Stimulated activated CD4-positive, alpha-beta T cell treated with anti-CD3 and anti-CD28 coated beads, Interleukin-1b, Interleukin-23, amount 100 ng/mL, for 24 hours (primary cell): ENCODE data around the gene F5.

Experiments used
- DNase-seq, 4 experiments: peaks; one replicate each; pipeline ENCODE4 v3.0.0-alpha.2; 2020; ENCODE audit warnings: low read depth in 4 of 4, low spot score in 1 of 4

Gene F5

DNA sequence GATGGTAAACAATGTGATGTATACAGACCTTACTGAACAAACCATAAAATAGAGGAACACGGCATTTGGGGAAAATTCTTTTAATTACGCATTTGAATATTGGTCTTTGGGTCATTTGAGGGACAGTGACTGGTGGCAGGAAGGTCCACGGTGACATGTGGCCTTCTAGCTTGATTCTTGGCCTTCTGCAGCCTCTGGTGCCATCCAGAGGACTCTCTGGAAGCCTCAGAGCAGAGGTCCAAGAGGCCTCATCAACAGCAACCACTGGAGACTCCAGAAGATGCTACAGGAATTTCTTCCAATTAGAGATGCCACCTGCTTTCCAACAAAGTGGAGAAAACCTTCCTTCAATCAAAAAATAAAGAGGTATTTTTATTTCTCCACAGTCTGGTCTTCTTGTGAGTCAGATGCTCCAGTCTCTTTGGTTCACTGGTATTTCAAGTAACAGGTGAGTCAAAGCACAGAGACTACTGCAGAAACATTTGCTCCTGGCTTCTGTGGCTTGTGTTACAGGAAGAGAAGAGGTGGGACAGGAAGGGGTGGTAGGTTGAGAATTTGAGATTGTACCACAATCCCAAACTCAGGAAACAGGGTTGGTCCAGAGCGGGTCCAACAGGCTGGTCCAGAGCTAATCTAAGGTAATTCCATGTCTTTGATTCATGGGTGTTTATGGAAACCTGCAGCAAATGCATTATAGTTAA, 2.7 kb upstream of the F5 start:
- no peak for DNase-seq

DNA sequence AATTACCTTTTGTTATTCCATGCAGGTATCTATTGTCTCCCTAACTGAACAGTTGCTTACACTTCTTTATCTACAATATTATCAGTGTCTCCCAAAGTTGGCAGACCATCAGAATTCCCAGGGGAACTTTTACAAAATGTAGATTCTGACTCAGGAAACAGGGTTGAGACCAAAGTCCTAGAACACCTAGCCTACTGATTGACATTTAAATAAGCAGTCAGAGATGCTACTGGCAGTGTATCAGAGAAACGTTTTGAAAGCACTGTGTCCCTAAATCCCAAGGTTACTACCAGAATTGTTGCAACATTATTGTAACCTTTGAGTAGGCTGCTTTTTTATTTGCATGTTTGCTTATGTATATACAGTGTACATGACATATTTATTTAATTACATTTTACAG, 1.8 kb upstream of the F5 start:
- DNase-seq: no peak

DNA sequence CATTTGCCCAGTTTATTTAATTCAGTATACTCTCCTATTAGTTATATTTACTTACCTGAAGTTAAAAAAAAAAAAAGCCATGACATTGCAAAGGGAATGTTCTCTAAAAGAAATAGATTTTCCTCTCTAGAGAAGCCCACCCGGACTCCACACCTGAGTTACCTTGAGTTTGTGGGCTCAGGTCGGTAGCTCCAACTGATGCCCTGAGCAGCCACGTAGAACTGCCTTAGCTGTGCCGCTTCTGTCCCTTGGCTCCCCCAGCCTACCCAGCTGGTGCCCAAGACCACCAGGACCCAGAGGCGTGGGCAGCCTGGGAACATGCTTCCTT, 250 bp downstream of the F5 start:
- DNase-seq: no peak

DNA sequence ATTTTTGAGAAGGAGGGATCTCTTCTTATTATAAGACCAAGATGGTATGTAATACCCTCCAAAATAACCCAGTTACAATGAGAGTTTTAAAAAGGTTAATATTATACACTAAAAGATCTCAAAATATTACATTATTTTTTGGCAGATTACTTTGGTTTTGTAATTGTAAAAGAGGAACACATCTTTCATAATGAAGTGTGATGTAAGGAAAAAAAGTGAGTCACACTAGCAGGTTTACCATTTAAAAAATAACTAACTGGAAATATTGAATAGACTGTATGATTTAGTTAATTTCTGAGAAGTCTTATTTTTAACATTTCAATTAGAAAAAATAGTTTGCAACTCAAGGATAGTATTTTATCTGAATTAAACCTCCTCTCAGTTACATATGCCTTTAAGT, 1.1 kb downstream of the F5 start:
- no peak for DNase-seq

DNA sequence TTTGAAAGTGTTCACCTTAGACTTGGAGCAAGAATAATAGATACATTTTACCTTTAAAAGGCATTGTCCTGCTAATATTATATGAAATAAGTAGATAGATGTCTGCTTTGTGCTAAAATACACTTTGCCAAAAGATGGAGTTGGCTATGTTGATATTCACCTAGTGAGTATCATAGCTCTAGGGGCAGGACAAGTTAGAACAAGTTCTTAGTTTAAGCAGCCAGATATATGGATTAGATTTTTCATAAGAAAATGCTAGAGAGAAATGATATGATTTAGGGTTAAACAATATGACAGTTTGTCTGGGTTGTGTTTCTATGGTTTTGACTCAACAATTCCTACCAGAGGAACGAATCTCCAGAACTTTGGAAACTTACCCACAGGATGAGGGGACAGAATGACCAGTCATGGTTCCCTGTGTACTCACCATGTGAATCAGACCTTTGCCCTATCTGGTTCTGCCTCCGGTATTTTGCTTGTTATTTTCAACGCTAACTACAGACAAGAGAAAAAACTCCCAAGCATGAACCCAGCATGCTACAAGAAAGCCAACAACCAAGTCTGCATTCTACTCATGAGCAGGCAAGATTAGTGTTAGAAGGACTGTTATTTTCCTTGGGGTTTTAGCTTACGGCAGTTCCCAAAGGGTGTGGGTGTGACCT, 1.7 kb downstream of the F5 start:
- no peak for DNase-seq

DNA sequence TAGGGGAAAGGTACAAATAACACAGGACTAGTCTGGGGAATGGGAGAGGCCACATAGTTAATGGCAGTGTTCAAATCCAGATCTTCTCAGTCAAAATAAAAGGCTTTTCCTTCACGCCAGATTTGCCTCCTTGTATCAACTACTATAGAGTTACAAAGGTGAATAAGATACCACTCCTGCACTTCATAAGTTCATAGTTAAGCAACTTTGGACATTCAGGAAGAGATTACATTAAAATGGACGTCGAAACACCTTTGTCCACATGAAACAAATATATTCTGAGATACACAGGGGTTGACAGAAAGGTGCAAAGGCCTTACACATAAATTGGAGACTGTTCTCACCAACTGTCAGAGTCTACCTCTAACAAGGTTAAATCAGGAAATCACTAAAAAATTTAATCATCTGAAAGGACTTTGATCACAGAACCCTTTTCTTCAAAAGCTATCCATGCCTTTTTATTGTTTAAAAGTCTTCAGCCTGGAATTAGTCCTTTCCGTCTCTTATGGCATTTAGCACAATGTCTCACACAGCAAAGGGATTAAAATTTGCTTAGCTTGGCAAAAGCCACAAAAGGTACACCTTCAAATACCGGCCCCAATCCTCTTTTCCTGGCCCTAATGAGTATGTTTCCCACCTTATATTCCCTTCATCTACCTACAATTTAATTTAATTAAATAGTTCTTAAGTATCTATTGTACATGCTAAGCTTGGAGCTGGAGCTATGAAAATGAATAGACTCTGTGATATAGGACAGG, 8.1 kb downstream of the F5 start:
- no peak for DNase-seq

DNA sequence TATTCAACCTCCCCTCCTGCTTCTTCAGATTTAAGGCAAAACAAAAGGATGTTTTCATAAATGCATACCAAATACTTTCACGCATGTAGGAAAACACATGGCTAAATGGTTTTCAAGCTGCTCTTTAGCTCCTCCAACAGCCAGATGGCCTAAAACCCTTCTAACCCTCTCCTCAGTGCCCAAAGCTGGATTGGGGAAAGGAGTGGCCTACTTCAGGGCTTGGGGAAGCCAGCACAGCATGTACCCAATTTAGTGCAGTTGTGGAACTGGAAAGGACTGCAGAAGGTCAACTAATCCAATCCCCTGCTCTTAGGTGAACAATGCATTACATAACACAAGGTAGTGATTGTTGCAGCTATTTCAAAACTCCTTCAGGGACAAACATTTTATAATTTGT, 9.3 kb downstream of the F5 start:
- DNase-seq: no peak

DNA sequence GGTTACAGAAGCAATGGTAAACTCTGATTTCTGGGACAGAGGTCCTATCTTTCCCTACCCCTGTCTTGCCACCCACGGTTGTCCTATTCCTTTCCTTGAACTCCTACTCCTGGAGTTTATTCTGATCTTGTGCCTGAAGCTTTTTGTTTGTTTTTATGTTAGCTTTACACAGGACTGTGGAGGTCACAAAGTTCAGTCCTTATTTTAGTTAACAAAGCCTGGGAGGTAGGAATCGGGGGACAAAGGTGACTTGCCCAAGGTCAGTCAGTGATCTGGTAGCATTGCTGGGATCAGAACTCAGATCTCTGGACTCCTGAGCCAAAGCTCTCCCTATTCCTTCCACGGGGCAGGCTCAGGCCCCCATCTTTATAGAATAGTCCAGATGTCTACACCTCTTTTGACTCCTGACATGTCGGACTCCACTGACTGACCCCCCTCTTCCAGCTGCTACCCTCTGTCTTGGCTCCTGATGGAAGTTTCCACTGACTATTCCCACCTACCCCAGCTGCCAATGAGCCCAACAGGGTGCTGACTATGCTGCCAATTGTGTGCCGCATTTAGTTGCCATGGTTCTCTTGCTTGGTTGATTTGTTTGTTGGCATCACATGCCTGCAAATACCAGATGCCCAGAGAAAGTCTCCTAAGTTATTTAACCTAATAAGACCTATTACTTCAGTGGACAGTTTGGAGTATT, 9.9 kb downstream of the F5 start:
- no peak for DNase-seq

DNA sequence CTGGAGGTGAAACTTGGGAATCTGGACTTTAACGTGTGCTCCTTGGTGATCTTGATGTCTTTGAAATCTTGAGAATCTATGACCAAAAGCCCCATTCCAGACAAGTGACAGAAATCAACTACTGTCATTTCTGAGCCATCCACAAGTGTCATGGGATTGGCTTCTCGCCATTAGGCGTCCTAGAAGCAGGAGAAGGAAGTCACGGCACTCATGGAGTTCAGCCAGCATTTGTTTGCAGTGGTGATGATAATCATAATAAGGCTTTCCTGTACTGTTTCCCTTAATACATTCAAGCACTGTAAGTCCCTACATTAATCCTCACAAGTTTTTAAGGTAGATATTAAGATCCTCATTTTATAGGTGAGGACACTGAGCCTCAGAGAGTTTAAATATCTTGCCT, 11.9 kb downstream of the F5 start:
- no peak for DNase-seq

DNA sequence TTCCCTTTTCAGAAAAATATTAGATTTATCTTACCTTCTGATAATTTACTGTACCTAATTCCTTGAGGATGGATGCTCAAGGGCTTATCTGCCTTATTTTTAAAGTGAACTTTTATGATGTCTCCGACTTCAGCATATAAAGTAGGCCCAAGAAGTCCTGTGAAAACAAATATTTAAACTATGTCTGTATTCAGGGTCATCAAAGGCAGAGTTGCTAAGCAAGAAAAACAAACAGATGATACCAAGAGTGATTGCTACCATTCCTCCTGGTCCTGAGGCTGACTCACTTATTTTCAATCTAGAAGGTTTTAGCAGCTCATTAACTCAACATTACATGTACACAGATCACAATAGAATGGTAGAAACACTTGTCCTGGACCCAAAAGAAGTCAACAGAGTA, 14.1 kb downstream of the F5 start:
- DNase-seq: no peak

DNA sequence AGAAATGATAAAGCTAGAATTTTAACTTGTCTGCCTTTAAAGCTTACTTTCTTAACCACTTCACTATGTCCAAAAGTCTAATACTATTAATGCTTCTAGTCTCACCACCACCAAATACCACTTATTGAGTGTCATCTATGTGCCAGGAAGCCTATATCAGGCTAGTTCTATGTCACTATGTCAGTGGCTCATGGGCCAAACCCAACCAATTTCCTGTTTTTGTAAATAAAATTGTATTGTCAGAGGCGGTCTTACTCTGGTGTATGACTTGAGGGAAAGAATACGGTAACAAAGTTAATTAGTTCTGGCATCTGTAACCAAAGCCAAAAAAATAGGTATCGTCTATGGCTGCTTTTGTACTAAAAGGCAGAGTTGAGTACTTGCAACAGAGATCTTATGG, 14.8 kb downstream of the F5 start:
- no peak for DNase-seq

DNA sequence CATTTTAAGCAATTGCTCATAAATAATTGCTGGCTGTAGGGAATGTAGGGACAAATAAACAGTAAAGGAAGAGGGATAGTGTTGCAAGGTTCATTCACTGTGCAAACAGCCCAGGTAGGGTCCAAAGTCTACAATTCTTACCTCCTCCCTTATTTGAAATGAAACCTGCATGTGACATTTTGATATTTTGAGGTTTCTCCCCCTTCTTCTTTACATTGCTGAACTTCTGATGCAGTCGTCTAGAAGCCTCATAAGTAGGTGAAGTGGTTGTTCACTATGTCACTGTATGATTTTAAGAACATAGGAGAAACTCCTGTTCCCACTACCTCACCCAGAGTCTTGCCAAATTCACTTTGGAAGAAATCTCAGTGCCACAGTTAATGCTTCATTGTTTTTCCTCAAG, 16.1 kb downstream of the F5 start:
- no peak for DNase-seq

DNA sequence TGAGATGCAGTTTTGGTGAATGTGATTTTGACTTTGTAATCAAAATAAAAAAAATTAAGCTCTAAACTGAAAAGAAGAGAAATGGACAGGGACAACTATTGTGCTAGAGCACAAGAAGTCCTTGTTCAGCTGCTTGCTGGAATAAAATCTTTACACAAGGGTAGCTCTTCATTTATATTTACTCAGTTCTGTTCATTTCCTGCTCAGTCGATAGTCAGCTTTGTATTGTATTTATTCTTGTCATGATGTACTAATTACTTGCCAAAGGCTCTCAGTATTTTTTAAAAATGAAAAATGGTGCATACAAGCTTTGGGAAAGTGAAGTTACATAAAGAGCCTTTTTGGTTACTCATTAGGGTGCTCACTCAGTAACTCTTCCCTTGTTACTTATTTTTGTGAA, 17.8 kb downstream of the F5 start:
- DNase-seq: no peak

DNA sequence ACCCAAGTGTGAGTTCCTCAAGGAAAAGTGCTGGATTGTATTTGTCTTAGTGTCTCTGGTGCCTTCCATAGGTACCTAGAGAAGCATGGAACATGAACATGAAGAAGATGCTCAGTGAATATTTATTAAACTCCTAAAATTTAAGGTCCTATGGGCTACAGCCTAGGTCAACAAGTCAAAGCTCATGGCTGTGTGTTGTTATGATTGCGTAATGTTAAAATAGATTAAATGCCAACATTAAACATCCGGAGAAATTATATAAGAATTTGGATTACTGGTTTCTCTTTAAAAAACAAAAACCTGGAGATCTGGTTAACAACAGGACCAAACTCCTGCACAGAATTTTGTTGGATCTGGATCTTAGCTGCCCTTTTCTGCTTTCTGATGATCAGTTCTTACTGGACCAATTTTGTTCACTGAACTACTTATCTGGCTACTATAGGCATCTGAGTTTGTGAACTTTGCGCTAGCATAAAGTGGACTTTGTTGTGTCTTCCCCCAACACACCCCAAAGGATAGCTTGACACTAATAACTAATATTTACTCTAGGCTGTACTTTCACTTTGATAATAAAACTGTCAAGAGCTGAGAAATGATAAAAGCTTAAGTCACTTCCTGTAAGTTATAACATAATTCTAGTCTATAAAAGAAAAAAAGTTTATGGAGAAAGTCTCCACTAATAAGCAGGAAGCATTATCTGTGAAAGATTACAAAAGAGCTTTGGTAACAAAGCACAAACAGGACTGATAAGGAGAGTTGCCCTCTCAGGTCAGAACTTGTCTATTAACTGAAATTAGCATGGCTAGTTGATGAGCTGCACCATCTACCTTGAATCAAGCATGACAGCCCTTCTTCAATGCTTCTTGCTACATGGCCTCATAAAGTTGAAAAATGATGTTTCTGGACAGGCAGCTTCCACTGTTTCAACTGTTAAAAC, 20.7 kb downstream of the F5 start:
- no peak for DNase-seq

DNA sequence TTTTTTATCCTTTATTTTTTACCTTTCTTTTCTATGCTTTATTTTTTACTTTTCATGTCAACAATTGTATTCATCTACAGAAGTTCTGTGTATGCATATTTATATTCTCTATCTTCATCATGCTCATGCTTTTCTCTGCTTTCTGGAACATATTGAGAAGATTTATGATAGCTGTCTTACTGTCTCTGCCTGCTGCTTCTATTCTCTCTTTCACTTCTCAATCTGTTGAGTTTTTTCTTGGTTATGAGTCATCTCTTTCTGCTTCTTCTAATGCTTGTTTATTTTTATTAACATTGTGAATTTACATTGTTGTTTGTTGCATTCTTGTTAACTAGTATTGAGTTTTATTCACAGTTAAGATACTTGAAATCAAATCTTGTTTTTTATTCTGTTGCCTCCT, 22.6 kb downstream of the F5 start:
- no peak for DNase-seq

DNA sequence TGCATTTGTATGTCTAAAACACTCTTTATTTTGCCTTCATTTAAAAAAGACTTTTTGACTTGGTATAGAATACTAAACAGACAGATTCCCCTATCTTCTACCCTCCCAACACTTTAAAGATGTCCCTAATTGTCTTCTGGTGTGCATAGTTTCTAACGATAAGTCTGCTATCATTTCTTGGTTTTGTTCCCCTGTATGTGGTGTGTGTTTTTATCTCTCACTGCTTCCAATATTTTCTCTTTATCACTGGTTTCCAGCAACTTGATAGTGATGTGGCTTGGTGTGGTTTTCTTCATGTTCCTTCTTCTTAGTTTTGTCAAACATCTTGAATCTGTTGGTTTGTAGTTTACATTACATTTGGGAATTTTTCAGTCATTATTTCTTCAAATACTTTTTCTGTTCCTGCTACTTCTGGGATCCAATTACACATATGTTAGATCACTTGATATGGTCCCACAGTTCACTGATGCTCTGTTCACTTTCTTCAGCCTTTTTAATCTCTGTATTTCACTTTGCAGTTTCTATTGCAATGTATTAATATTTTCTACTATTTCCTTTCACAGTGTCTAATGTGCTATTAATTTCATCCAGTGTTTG, 23.2 kb downstream of the F5 start:
- DNase-seq: no peak

DNA sequence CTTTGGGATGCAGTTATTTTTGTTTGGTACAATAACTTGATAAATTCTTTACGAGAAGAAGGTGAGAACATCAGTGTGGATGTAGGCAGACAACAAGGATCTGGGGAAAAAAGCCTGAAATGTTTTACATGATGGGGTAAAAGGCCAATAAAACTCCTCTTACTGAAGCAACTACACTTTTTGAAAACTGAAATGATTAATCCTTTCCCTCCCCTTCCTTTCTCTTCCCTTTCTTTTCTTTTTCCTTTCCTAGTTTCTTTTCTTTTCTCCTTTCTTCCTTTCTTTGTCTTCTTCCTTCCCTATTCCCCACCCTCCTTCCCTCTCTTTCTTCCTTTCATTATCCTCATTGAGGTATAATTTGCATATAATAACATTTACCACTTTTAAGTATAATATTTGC, 24.6 kb downstream of the F5 start:
- DNase-seq: no peak

DNA sequence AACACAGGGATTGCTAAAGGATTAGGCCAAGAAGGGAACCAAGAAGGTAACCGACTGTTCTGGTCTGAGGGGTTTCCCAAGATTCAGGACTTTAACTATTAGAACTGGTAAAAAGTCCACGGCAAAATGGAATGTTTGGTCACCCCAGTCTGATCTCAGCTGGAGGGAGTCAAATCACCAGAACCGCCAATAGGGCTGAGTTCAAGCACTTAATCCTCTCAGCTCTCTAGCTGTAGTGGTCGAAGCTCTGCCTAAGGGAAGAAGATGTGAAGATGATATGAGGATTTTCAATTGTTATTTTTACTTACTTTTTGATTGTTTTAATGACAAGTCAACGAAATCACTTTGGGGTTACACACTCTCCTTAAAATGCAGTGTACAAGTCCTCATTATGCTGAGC, 29.1 kb downstream of the F5 start:
- DNase-seq: no peak

DNA sequence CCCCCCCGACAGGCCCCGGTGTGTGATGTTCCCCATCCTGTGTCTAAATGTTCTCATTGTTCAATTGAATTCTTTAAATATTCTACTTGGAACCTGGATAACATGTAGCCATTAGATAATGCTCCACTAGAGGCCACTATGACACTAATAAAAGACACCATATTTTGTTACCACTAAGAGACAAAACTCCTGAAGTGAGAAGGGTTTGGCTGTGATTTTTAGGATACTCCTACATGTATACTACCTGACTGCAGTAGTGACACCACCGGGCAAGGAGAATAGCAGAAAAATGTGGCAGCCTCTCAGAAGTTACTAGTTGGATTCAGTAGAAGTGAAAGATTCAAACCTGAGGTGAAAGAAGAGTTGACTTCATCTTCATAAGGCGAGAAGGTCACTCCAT, 36.0 kb downstream of the F5 start:
- DNase-seq: no peak

DNA sequence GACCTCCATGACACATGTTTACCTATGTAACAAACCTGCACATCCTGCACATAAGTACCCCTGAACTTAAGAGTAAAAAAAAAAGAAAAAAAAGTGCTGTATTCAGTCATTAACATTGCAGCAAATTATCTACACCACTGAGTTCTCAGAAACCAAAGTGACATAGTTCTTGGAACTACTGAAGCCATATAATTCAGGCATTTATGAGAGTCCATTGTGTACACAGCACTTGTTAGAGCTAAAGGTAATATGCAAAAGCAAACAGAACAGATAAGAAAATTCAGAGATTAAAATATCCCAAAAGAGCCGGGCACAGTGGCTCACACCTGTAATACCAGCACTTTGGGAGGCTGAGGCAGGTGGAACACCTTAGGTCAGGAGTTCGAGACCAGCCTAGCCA, 38.0 kb downstream of the F5 start:
- no peak for DNase-seq
